ENCODE results near the gene ZNF362.

ZNF362 gene

DNA sequence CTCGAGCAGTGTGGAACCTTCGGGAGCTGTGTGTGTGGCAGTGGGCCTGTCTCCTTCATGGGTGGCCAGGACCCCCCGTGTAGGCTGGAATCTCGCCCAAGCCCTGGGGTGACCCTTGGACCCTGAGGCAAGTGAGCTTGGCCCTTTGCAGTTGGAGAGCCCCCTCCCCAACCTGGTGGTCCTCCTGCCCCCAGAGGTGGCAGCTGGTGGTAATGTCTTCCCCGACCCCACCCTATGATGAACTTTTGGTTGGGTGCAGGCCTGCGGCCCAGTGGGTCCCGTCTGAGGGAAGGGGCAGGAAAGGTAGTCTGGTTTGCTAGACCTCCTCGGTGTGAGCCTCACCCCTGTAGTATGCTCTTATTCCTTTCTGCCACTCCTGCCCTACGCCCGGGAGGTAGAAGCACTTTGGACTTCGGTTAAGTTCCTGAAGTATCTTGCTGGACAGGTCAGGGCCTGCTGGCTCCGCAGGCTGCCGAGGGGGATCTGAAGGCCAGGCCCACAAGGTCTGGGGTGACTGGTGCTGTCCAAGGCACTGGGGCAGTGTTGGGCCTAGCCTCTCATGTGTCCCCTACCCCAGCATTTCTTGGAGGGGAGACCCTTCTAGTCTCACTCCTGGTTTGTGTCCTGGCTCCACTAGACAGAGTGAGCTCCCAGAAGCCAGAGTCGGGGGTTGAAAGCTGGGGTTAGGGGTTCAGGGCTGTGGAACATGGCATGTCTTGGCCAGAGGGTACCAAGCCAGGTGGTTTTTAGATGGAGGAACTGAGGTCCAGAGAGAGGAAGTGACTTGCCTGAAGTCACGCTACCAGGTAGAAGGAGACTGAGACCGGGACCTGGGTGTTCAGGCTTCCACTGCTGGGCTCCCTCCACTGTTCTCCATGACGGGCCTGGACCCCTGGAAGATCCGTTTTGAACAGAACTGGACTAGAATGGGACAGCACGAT lies 1.8 kb downstream of the ZNF362 start:
- peaks cover 0 to 5% of the 10 kb centered on the region in 2 experiments; a peak in 1 of 3 replicates for H3K36me3 ChIP-seq (ENCODE audit: control insufficient read depth in 2 of 2, insufficient read depth in 1 of 2, low read length in 2 of 2)
- ChIA-PET POLR2A (interaction anchor here (0.7 to 1.3 kb wide), 3 partner anchors 8 to 243 kb away, joined by 3 to 4 read pairs (median 3); no protein-coding TSS in a partner anchor), CTCF (interaction anchor here (0.5 to 1.2 kb wide), 3 partner anchors 38 to 194 kb away, joined by 3 to 5 read pairs (median 3); no protein-coding TSS in a partner anchor)
- H3K4me3 ChIP-seq (ENCODE audit: low read depth, low read length): peak overlapping the region; percentile 73
- peak overlapping the region; percentile 80 for H3K27ac ChIP-seq (ENCODE audit: extremely low read depth, low read depth, low read length)
- no peaks in the 10 kb centered on the region for H3K9me3 ChIP-seq (ENCODE audit: control insufficient read depth, insufficient read depth, low read depth, low read length)
- H3K4me1 ChIP-seq (ENCODE audit: control insufficient read depth, insufficient read depth, low read length): no peaks in the 10 kb centered on the region
- TF ChIP-seq TRIM28 (IDR thresholded peaks at IDR 0.05; ENCODE audit: borderline replicate concordance, low read length) (no peak), ZNF514 (tag by site-specific recombination; IDR thresholded peaks at IDR 0.05) (no peak), ZXDB (tag by site-specific recombination; IDR thresholded peaks at IDR 0.05) (no peak), EGR2 (tag by site-specific recombination; IDR thresholded peaks at IDR 0.05; ENCODE audit: low read depth) (no peak), ZNF747 (tag by site-specific recombination; IDR thresholded peaks at IDR 0.05) (no peak), ZNF350 (tag by site-specific recombination; IDR thresholded peaks at IDR 0.05) (no peak), ZFHX2 (tag by site-specific recombination; conservative IDR thresholded peaks at IDR 0.05) (no peak), ZNF16 (tag by site-specific recombination; IDR thresholded peaks at IDR 0.05; ENCODE audit: low read depth) (no peak), ZNF211 (tag by site-specific recombination; IDR thresholded peaks at IDR 0.05; ENCODE audit: low read depth) (no peak), GLIS1 (tag by site-specific recombination; IDR thresholded peaks at IDR 0.05) (peak; percentile 76), GLIS2 (tag by site-specific recombination; IDR thresholded peaks at IDR 0.05) (peak; percentile 70), ZNF133 (tag by site-specific recombination; IDR thresholded peaks at IDR 0.05) (no peak), ZNF600 (tag by site-specific recombination; IDR thresholded peaks at IDR 0.05) (no peak), ZIC2 (tag by site-specific recombination; IDR thresholded peaks at IDR 0.05) (0 out of 2 replicates have a peak, but pooled peaks have one; percentile 24), ZNF114 (tag by site-specific recombination; IDR thresholded peaks at IDR 0.05) (no peak), MZF1 (tag by site-specific recombination; IDR thresholded peaks at IDR 0.05; ENCODE audit: borderline replicate concordance) (no peak), ZNF660 (tag by site-specific recombination; IDR thresholded peaks at IDR 0.05) (no peak), ZNF423 (tag by site-specific recombination; IDR thresholded peaks at IDR 0.05) (0 out of 2 replicates have a peak, but pooled peaks have one; percentile 40), ZSCAN23 (tag by site-specific recombination; IDR thresholded peaks at IDR 0.05) (no peak), ZNF37A (tag by site-specific recombination; IDR thresholded peaks at IDR 0.05) (no peak), YY2 (tag by site-specific recombination; IDR thresholded peaks at IDR 0.05) (no peak), ZNF610 (tag by site-specific recombination; IDR thresholded peaks at IDR 0.05; ENCODE audit: borderline replicate concordance) (no peak), TCF7L2 (IDR thresholded peaks at IDR 0.05; ENCODE audit: borderline replicate concordance, low read depth, low read length) (no peak), ZNF629 (tag by site-specific recombination; IDR thresholded peaks at IDR 0.05) (no peak), ZNF2 (tag by site-specific recombination; IDR thresholded peaks at IDR 0.05) (no peak), ZNF223 (tag by site-specific recombination; IDR thresholded peaks at IDR 0.05) (no peak), CTCF (tag by site-specific recombination; IDR thresholded peaks at IDR 0.05) (no peak)
- TF ChIP-seq, protein P1, sequence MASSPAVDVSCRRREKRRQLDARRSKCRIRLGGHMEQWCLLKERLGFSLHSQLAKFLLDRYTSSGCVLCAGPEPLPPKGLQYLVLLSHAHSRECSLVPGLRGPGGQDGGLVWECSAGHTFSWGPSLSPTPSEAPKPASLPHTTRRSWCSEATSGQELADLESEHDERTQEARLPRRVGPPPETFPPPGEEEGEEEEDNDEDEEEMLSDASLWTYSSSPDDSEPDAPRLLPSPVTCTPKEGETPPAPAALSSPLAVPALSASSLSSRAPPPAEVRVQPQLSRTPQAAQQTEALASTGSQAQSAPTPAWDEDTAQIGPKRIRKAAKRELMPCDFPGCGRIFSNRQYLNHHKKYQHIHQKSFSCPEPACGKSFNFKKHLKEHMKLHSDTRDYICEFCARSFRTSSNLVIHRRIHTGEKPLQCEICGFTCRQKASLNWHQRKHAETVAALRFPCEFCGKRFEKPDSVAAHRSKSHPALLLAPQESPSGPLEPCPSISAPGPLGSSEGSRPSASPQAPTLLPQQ (tag by site-specific recombination; IDR thresholded peaks at IDR 0.05): 0 out of 2 replicates have a peak, but pooled peaks have one; percentile 26
- TF ChIP-seq, protein P2, sequence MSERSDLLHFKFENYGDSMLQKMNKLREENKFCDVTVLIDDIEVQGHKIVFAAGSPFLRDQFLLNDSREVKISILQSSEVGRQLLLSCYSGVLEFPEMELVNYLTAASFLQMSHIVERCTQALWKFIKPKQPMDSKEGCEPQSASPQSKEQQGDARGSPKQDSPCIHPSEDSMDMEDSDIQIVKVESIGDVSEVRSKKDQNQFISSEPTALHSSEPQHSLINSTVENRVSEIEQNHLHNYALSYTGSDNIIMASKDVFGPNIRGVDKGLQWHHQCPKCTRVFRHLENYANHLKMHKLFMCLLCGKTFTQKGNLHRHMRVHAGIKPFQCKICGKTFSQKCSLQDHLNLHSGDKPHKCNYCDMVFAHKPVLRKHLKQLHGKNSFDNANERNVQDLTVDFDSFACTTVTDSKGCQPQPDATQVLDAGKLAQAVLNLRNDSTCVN (tag by site-specific recombination; optimal IDR thresholded peaks at IDR 0.05): no peak
- TF ChIP-seq, protein P3, sequence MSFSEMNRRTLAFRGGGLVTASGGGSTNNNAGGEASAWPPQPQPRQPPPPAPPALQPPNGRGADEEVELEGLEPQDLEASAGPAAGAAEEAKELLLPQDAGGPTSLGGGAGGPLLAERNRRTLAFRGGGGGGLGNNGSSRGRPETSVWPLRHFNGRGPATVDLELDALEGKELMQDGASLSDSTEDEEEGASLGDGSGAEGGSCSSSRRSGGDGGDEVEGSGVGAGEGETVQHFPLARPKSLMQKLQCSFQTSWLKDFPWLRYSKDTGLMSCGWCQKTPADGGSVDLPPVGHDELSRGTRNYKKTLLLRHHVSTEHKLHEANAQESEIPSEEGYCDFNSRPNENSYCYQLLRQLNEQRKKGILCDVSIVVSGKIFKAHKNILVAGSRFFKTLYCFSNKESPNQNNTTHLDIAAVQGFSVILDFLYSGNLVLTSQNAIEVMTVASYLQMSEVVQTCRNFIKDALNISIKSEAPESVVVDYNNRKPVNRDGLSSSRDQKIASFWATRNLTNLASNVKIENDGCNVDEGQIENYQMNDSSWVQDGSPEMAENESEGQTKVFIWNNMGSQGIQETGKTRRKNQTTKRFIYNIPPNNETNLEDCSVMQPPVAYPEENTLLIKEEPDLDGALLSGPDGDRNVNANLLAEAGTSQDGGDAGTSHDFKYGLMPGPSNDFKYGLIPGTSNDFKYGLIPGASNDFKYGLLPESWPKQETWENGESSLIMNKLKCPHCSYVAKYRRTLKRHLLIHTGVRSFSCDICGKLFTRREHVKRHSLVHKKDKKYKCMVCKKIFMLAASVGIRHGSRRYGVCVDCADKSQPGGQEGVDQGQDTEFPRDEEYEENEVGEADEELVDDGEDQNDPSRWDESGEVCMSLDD (tag by site-specific recombination; IDR thresholded peaks at IDR 0.05): no peak

Data from HEK293 (cell line).